ENCODE results near the gene YIPF2.
"Not testable (repeated sequence)": the region's sequence is repeated elsewhere in the genome, so short reads cannot be mapped to it uniquely, and the experiment has no call there.

YIPF2 gene

GRCh38 chr19:10878253-10878652, 50.2 kb downstream of the YIPF2 start:
- TF ChIP-seq CTCF (IDR thresholded peaks at IDR 0.05; ENCODE audit: low read depth, low read length): no peak
- H3K4me3 ChIP-seq (ENCODE audit: low read depth, low read length): no peak overlapping the region

- H3K4me3 ChIP-seq (ENCODE audit: low read depth, low read length): not testable (repeated sequence)
Measured at GRCh38 chr19:10877608-10878007, 50.8 kb downstream of the YIPF2 start.

- no peak overlapping the region for H3K4me3 ChIP-seq (ENCODE audit: low read depth, low read length)
- no peak for TF ChIP-seq CTCF (IDR thresholded peaks at IDR 0.05; ENCODE audit: low read depth, low read length)
Measured at GRCh38 chr19:10876459-10877240, 51.8 kb downstream of the YIPF2 start.

- no peak overlapping the region for H3K4me3 ChIP-seq (ENCODE audit: low read depth, low read length)
- no peak for TF ChIP-seq CTCF (IDR thresholded peaks at IDR 0.05; ENCODE audit: low read depth, low read length)
Measured at GRCh38 chr19:10874024-10874423, 54.4 kb downstream of the YIPF2 start.

- peak overlapping the region; percentile 77 for H3K4me3 ChIP-seq (ENCODE audit: low read depth, low read length)
Measured at GRCh38 chr19:10872546-10873107, 55.8 kb downstream of the YIPF2 start.

More at GRCh38 chr19:10872546-10873107, 55.8 kb downstream of the YIPF2 start:
- no peak for TF ChIP-seq CTCF (IDR thresholded peaks at IDR 0.05; ENCODE audit: low read depth, low read length)

All from WI38 (cell line).